Upper lobe of right lung (tissue), 1 donor: ENCODE data around the gene PTPRN2. TPM values are rescaled to one million over a fixed set of nuclear protein-coding genes. Genes with fewer than 3 reads are reported as not detected.

Source experiments
- ATAC-seq: fragments of 200-7000 bp; cut with Tn5 transposase; one replicate; pipeline ENCODE4 v1.9.1; 2020; ENCODE audit warnings: mild to moderate bottlenecking, moderate library complexity
- DNase-seq: peaks from one replicate; pipeline ENCODE4 v3.0.0-alpha.2; 2020
- H3K27ac ChIP-seq: fragments of 200-600 bp; one replicate; pipeline ENCODE4 v1.8.0; 2022
- H3K27me3 ChIP-seq: fragments of 200-600 bp; one replicate; pipeline ENCODE4 v1.8.0; 2022; ENCODE audit warnings: mild to moderate bottlenecking
- H3K36me3 ChIP-seq: fragments of 200-600 bp; one replicate; pipeline ENCODE4 v1.8.0; 2022
- H3K4me1 ChIP-seq: fragments of 200-600 bp; one replicate; pipeline ENCODE4 v1.8.0; 2022
- H3K4me3 ChIP-seq: fragments of 200-600 bp; one replicate; pipeline ENCODE4 v1.8.0; 2022; ENCODE audit warnings: mild to moderate bottlenecking
- H3K9me3 ChIP-seq: fragments of 200-600 bp; one replicate; pipeline ENCODE4 v1.8.0; 2022
- intact Hi-C: fragments of 100-400 bp; cut with DNase I; formaldehyde crosslinking; loops from one replicate; pipeline ENCODE4 v1.11.0; 2022
- total RNA-seq: library from RNA; stranded (reverse); fragmentation: NEBNext Ultra II Directional; extraction: Animal tissue kit (Norgen Biotek cat#: 25700); gene quantifications from one replicate; pipeline ENCODE4 v1.2.1, GENCODE V29; 2021
- TF ChIP-seq, protein P1 (sequence below): fragments of 200-600 bp; IDR thresholded peaks from one replicate; pipeline ENCODE4 v1.8.0; 2022; ENCODE audit warnings: antibody characterized with exemption
- donor health status: DM: no; HTN: yes; CAD: no; lungs with severe emphysema.

PTPRN2 gene
- total RNA-seq, 1 donor from 2014 or later = 4.9 TPM

DNA sequence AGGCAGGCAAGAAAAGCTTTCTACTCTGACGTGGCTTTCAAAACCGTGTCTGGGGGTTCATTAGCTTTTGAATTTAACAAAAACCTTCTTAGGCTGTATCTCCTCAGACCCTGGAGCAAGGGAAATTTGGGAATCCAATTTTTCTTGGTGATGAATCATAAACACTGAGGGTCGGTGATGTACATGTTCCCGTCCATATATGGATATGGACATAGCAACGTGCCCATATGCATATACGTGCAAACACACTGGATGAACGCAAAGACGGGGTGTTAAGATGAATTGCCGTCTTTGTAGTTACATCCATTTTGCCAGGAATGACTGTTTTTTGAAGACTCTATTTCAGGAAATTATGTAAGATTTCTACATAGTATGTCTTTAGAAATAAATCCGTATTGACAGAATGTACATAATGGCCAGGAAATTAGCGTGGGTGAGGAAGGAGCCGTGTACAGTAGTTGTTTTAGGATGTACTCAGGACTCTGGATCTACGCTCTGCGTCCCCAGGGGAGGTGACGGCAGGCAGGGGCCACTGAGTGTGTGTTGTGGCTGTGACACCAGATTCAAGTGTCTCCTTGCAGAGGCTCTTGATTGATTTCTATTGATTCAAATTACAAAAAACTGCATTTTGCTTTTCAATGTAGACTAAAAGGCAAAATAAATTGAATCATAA, 1012.6 kb downstream of the PTPRN2 start:
- Histone ChIP-seq H3K27ac (no peak overlapping the region), H3K9me3 (no peaks in the 10 kb centered on the region), H3K27me3 (no peaks in the 10 kb centered on the region), H3K4me3 (no peak overlapping the region), H3K4me1 (no peaks in the 10 kb centered on the region), H3K36me3 (no peaks in the 10 kb centered on the region)
- no peak for ATAC-seq
- TF ChIP-seq, protein P1, sequence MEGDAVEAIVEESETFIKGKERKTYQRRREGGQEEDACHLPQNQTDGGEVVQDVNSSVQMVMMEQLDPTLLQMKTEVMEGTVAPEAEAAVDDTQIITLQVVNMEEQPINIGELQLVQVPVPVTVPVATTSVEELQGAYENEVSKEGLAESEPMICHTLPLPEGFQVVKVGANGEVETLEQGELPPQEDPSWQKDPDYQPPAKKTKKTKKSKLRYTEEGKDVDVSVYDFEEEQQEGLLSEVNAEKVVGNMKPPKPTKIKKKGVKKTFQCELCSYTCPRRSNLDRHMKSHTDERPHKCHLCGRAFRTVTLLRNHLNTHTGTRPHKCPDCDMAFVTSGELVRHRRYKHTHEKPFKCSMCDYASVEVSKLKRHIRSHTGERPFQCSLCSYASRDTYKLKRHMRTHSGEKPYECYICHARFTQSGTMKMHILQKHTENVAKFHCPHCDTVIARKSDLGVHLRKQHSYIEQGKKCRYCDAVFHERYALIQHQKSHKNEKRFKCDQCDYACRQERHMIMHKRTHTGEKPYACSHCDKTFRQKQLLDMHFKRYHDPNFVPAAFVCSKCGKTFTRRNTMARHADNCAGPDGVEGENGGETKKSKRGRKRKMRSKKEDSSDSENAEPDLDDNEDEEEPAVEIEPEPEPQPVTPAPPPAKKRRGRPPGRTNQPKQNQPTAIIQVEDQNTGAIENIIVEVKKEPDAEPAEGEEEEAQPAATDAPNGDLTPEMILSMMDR = no peak
- intact Hi-C loops = no loop called here
- DNase-seq = no peak

DNA sequence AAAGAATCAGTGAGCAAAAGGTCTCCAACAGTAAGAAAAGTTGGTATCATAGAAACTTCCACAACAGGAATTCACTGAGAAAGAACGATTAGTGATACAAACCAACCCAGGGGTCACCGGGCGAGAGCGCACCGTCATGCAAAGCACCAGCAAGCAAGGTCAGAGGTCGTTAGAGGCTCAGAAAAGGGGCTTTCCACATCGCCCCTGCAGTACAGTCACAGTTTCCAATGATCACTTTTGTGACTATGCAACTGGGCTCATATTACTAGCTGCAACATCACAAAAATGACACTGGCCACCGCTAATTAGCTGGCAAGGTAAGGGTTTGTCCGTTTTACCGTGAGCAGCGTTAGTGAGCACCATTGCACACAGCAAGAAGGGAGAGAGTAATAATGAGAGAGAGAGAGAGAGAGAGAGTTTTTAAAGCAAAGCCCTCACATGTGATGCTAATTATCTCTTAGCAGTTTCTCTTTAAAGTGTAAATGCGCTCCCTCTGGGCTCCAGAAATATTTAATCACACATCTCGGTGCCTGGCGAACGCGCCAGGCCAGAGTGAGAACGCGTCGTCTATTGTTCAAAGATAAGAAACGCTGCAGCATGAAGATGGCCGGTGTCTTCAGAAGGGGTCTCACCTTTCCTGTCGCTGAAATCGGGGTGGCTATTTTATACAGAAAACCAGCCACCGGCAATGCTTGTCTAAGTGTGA, 1013.4 kb downstream of the PTPRN2 start:
- TF ChIP-seq, protein P1 = no peak
- intact Hi-C loops = no loop called here
- DNase-seq = no peak
- Histone ChIP-seq H3K4me1 (peaks cover 5% of the 10 kb centered on the region), H3K36me3 (no peaks in the 10 kb centered on the region), H3K27me3 (no peaks in the 10 kb centered on the region), H3K9me3 (no peaks in the 10 kb centered on the region), H3K4me3 (no peak overlapping the region), H3K27ac (no peak overlapping the region)
- no peak for ATAC-seq

DNA sequence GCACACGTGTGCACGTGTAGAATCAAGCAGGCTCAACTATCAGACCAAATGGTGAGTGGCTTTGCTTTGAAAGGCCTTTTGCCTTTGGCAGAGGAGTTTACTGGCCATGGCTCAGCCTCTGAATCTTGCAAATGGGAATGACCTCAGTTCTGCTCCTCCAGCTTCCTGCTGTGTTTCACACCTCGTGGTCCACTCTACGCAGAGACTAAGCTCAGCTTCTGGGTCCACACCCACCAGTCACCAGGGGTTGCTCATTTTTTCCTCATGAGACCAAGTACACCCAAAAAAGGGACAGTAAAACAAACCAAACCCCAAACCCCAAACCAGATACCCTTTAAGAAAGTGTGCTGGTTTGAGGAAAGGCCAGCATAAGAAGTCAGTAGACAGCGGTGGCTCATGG, 1014.4 kb downstream of the PTPRN2 start:
- intact Hi-C loops = no loop called here
- Histone ChIP-seq H3K9me3 (no peaks in the 10 kb centered on the region), H3K4me3 (no peak overlapping the region), H3K4me1 (peaks cover 12% of the 10 kb centered on the region), H3K27me3 (no peaks in the 10 kb centered on the region), H3K36me3 (no peaks in the 10 kb centered on the region), H3K27ac (no peak overlapping the region)
- ATAC-seq (no peak), DNase-seq (no peak)
- TF ChIP-seq, protein P1 = no peak

DNA sequence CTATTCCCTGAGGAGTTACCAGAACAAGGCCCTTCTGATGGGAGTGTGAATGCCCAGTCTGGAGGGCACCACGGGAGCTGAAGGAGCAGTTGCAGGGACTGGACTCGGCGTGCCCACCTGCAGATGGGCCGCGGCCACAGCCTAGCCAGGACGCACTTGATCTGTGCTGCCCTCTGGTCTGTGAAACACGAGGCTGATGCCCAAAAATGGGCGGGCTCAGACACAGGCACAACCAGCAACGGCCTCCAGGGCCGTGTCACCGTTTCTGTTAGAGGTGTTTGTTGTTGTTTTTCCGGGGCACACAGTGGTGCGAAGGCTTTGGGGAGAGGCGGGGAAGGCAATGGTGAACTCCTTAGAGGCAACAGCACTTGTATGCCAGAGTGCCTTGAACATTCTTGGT, 1015.0 kb downstream of the PTPRN2 start:
- H3K36me3 ChIP-seq = no peaks in the 10 kb centered on the region
- H3K27me3 ChIP-seq = no peaks in the 10 kb centered on the region
- peaks cover 18% of the 10 kb centered on the region for H3K4me1 ChIP-seq
- DNase-seq (no peak), ATAC-seq (no peak)
- intact Hi-C loops = no loop called here
- TF ChIP-seq, protein P1 = no peak
- H3K27ac ChIP-seq = no peak overlapping the region
- no peaks in the 10 kb centered on the region for H3K9me3 ChIP-seq
- no peak overlapping the region for H3K4me3 ChIP-seq

DNA sequence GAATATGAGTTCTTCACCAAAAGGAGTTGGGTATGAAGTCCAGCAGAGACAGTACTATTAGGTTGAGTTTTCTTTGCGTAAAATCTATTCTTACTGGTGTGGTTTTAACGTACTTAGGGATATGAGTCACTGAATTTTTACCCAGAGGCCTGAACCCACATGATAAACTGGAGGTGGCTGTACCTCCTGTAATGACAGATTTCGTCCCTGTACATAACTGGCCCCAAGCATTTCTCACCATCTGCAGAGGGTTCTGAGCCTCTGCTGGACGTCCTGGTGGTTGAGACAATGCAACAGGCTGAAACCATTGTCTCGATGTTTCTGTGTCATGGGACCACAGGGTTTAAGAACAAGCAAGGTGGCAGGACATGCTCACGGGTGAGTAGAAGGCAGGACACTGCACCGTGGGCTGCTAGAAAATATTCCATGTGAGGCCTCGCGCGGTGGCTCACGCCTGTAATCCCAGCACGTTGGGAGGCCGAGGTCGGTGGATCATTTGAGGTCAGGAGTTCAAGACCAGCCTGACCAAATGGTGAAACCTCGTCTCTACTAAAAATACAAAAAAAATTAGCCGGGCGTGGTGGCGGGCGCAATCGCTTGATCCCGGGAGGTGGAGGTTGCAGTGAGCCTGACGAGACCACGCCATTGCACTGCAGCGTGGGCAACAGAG, 1017.0 kb downstream of the PTPRN2 start:
- TF ChIP-seq, protein P1 = no peak
- H3K27ac ChIP-seq = no peak overlapping the region
- intact Hi-C loops = no loop called here
- peaks cover 18% of the 10 kb centered on the region for H3K4me1 ChIP-seq
- no peak for DNase-seq
- no peak overlapping the region for H3K4me3 ChIP-seq
- H3K27me3 ChIP-seq = no peaks in the 10 kb centered on the region
- H3K9me3 ChIP-seq = no peaks in the 10 kb centered on the region
- H3K36me3 ChIP-seq = no peaks in the 10 kb centered on the region
- no peak for ATAC-seq
